AG04450 (cell line): Measurements from ENCODE around the gene DDN. TPM values are rescaled to one million over a fixed set of nuclear protein-coding genes. Genes with fewer than 3 reads are reported as not detected.
A peak's percentile ranks its signal among the peaks of the same experiment; 100 is the strongest.

ENCODE experiments used
- CTCF ChIA-PET: fragments of 300-600, 350-600 bp; formaldehyde crosslinking; extraction: SDS; loops from one replicate; lab custom pipeline; 2022; ENCODE audit warnings: antibody characterized with exemption, inconsistent platforms; lab: Charles Lee
- POLR2A ChIA-PET: fragments of 350-600 bp; formaldehyde crosslinking; extraction: SDS; loops from one replicate; lab custom pipeline; 2021; ENCODE audit warnings: antibody characterized with exemption, inconsistent platforms; lab: Yijun Ruan, JAX
- DNase-seq: peaks from one replicate; pipeline ENCODE4 v3.0.0-alpha.2; 2011; ENCODE audit warnings: low read depth, low spot score
- H3K27ac ChIP-seq: one replicate; pipeline ENCODE4 v1.5.1; 2012; ENCODE audit warnings: low read depth, low read length, control low read depth
- H3K27me3 ChIP-seq: one replicate; pipeline ENCODE4 v1.6.0; 2012; ENCODE audit warnings: low read length; ENCODE audit not compliant: control insufficient read depth, insufficient read depth
- H3K4me3 ChIP-seq: 2 replicates; pipeline ENCODE4 v1.5.1; 2011; ENCODE audit warnings: mild to moderate bottlenecking, low read depth, low read length, control low read depth
- H3K9me3 ChIP-seq: 2 replicates; pipeline ENCODE4 v1.5.1; 2012; ENCODE audit warnings: low read length; ENCODE audit not compliant: control insufficient read depth, insufficient read depth
- CTCF ChIP-seq: IDR thresholded peaks from 2 replicates; pipeline ENCODE4 v1.5.1; 2011; ENCODE audit warnings: low read depth, low read length, control low read depth, inconsistent platforms
- polyA plus RNA-seq: library from polyadenylated mRNA; depleted of rRNA; stranded (reverse); fragments of >200 nt; gene quantifications from 2 replicates; pipeline ENCODE4 v1.2.3, GENCODE V29; 2011

The DDN gene
- polyA plus RNA-seq, 1 experiment, result 0.02 TPM

GRCh38 chr12:48973941-48974673 lies 25.1 kb downstream of the DDN start:
- ChIA-PET POLR2A (interaction anchor here (0.7 kb wide), 1 partner anchor 22 kb away, joined by 5 read pairs; no protein-coding TSS in a partner anchor), CTCF (interaction anchor here (0.8 to 11.8 kb wide), 7 partner anchors 12 to 121 kb away, joined by 3 to 95 read pairs (median 3); partner anchors contain the start of gene ARF3)
- no peak overlapping the region for H3K4me3 ChIP-seq
- peak; percentile 69 for TF ChIP-seq CTCF
- no peak overlapping the region for H3K27ac ChIP-seq
- H3K9me3 ChIP-seq, result no peaks in the 10 kb centered on the region; the same call in 1 of the 2 replicates
- H3K27me3 ChIP-seq, result peaks cover 53% of the 10 kb centered on the region
- DNase-seq, result no peak

GRCh38 chr12:48973531-48973930 lies 25.6 kb downstream of the DDN start:
- TF ChIP-seq CTCF, result no peak
- DNase-seq, result no peak
- H3K27me3 ChIP-seq, result peaks cover 47% of the 10 kb centered on the region
- no peaks in the 10 kb centered on the region; the same call in 1 of the 2 replicates for H3K9me3 ChIP-seq
- no peak overlapping the region for H3K4me3 ChIP-seq
- CTCF ChIA-PET, result interaction anchor here (0.6 to 11.8 kb wide), 9 partner anchors 13 to 1873 kb away, joined by 3 to 95 read pairs (median 3); partner anchors contain the start of gene ARF3
- POLR2A ChIA-PET, result interaction anchor here (0.7 kb wide), 1 partner anchor 22 kb away, joined by 5 read pairs; no protein-coding TSS in a partner anchor
- no peak overlapping the region for H3K27ac ChIP-seq

- CTCF ChIA-PET, result interaction anchor here (0.6 to 11.8 kb wide), 9 partner anchors 10 to 1873 kb away, joined by 3 to 95 read pairs (median 3); no protein-coding TSS in a partner anchor
- POLR2A ChIA-PET, result interaction anchor here (0.7 to 2.1 kb wide), 2 partner anchors 16 to 23 kb away, joined by 5 to 13 read pairs; partner anchors contain the start of gene ARF3
- no peak overlapping the region for H3K4me3 ChIP-seq
- DNase-seq, result no peak
- H3K27me3 ChIP-seq, result peaks cover 42% of the 10 kb centered on the region
- no peak overlapping the region for H3K27ac ChIP-seq
- no peak for TF ChIP-seq CTCF
- H3K9me3 ChIP-seq, result no peaks in the 10 kb centered on the region; the same call in 1 of the 2 replicates
Measured at GRCh38 chr12:48972952-48973483, 26.2 kb downstream of the DDN start.

- Histone ChIP-seq H3K4me3 (no peak overlapping the region), H3K27me3 (peaks cover 37% of the 10 kb centered on the region), H3K9me3 (no peaks in the 10 kb centered on the region; the same call in 1 of the 2 replicates), H3K27ac (no peak overlapping the region)
- ChIA-PET CTCF (interaction anchor here (1.0 to 2.0 kb wide), 2 partner anchors 11 to 16 kb away, joined by 3 to 10 read pairs; no protein-coding TSS in a partner anchor), POLR2A (interaction anchor here (2.1 kb wide), 1 partner anchor 15 kb away, joined by 13 read pairs; the partner anchor contains the start of gene ARF3)
- 0 out of 2 replicates have a peak, but pooled peaks have one; percentile 9 for TF ChIP-seq CTCF
- no peak for DNase-seq
Measured at GRCh38 chr12:48972213-48972951, 26.8 kb downstream of the DDN start.
